MCF 10A (cell line): ENCODE data around the gene PIMREG. TPM values are rescaled to one million over a fixed set of nuclear protein-coding genes. Genes with fewer than 3 reads are reported as not detected.

Experiments
- BruUV-seq: library from RNA; stranded (reverse); fragments of 400-500 nt; replicated peaks from 2 replicates; lab custom pipeline; 2021; lab: Mats Ljungman, UMichigan
- CTCF ChIA-PET: fragments of 300-600 bp; sonication (Branson Sonifier 250); formaldehyde crosslinking; extraction: SDS; loops from one replicate; lab custom pipeline; 2021; ENCODE audit warnings: antibody characterized with exemption, inconsistent platforms; lab: Yijun Ruan, JAX
- POLR2A ChIA-PET: fragments of 300-600, 350-650 bp; sonication (Branson Sonifier 250); formaldehyde crosslinking; extraction: SDS; loops from one replicate; lab custom pipeline; 2020; ENCODE audit warnings: antibody characterized with exemption, inconsistent platforms; lab: Yijun Ruan, JAX
- DNase-seq: peaks from one replicate; pipeline ENCODE4 v3.0.0-alpha.2; 2018; ENCODE audit not compliant: unreplicated experiment
- H3K27ac Mint-ChIP-seq: one replicate; pipeline ENCODE4 v1.8.0; 2022; ENCODE audit warnings: mild to moderate bottlenecking, low read depth, mixed read lengths; ENCODE audit not compliant: unreplicated experiment
- H3K27me3 Mint-ChIP-seq: one replicate; pipeline ENCODE4 v1.8.0; 2022; ENCODE audit warnings: mixed read lengths; ENCODE audit not compliant: insufficient read depth, unreplicated experiment
- H3K36me3 Mint-ChIP-seq: one replicate; pipeline ENCODE4 v1.8.0; 2022; ENCODE audit warnings: mild to moderate bottlenecking, moderate library complexity, mixed read lengths; ENCODE audit not compliant: insufficient read depth, unreplicated experiment
- H3K4me1 Mint-ChIP-seq: one replicate; pipeline ENCODE4 v1.8.0; 2022; ENCODE audit warnings: mixed read lengths; ENCODE audit not compliant: insufficient read depth, unreplicated experiment
- H3K4me3 Mint-ChIP-seq: one replicate; pipeline ENCODE4 v1.8.0; 2022; ENCODE audit warnings: mild to moderate bottlenecking, moderate library complexity, mixed read lengths; ENCODE audit not compliant: unreplicated experiment
- H3K9me3 Mint-ChIP-seq: one replicate; pipeline ENCODE4 v1.8.0; 2022; ENCODE audit warnings: mixed read lengths; ENCODE audit not compliant: unreplicated experiment
- CTCF ChIP-seq: fragments of 200-600 bp; IDR thresholded peaks from one replicate; pipeline ENCODE4 v1.8.0; 2022; ENCODE audit warnings: antibody characterized with exemption, mild to moderate bottlenecking; ENCODE audit not compliant: unreplicated experiment
- intact Hi-C: fragments of 100-400 bp; cut with micrococcal nuclease; formaldehyde crosslinking; loops from 2 replicates; pipeline ENCODE4 v1.14.1; 2022
- total RNA-seq: library from RNA; stranded (reverse); gene quantifications from 2 replicates; pipeline ENCODE4 v1.2.3, GENCODE V29; 2022

Gene PIMREG
- total RNA-seq, 1 experiment from 2014 or later: 21.7 TPM

GRCh38 chr17:6429266-6429665, 15.0 kb upstream of the PIMREG start:
- POLR2A ChIA-PET: no interaction called here
- no peak overlapping the region for H3K4me3 Mint-ChIP-seq
- intact Hi-C loops: no loop called here
- no peaks in the 10 kb centered on the region for H3K36me3 Mint-ChIP-seq
- BruUV-seq: no TSS peak
- H3K27me3 Mint-ChIP-seq: no peaks in the 10 kb centered on the region
- TF ChIP-seq CTCF: no peak
- no peak for DNase-seq
- peaks cover 6% of the 10 kb centered on the region for H3K4me1 Mint-ChIP-seq
- no peaks in the 10 kb centered on the region for H3K9me3 Mint-ChIP-seq
- CTCF ChIA-PET: interaction anchor here (0.5 to 1.0 kb wide), 3 partner anchors 10 to 1179 kb away, joined by 3 to 4 read pairs (median 3); no protein-coding TSS in a partner anchor
- no peak overlapping the region for H3K27ac Mint-ChIP-seq

GRCh38 chr17:6430769-6431168, 13.5 kb upstream of the PIMREG start:
- Mint-ChIP-seq H3K9me3 (no peaks in the 10 kb centered on the region), H3K27me3 (peaks cover 3% of the 10 kb centered on the region), H3K4me1 (peaks cover 6% of the 10 kb centered on the region), H3K27ac (no peak overlapping the region), H3K4me3 (no peak overlapping the region), H3K36me3 (no peaks in the 10 kb centered on the region)
- TF ChIP-seq CTCF: peak; percentile 27
- CTCF ChIA-PET: interaction anchor here (0.7 to 1.0 kb wide), 4 partner anchors 10 to 837 kb away, joined by 3 to 4 read pairs (median 4); no protein-coding TSS in a partner anchor
- no peak for DNase-seq
- intact Hi-C loops: loop anchor here (10.0 kb wide), 1 partner anchor 1526 kb away; the partner anchor contains the start of gene CHRNE
- POLR2A ChIA-PET: no interaction called here
- no TSS peak for BruUV-seq

GRCh38 chr17:6435051-6435450, 9.2 kb upstream of the PIMREG start, which contains the start of gene AIPL1:
AIPL1 (minus strand) TSS chr17:6435121; CDS start chr17:6435104, 17 bp downstream.
- peaks cover 6% of the 10 kb centered on the region for H3K4me1 Mint-ChIP-seq
- no peak within 1 kb of the TSS for H3K4me3 Mint-ChIP-seq
- ChIA-PET CTCF (interaction anchor here (0.6 to 1.8 kb wide), 14 partner anchors 9 to 847 kb away, joined by 3 to 9 read pairs (median 4); no protein-coding TSS in a partner anchor), POLR2A (no interaction called here)
- no peak for TF ChIP-seq CTCF
- intact Hi-C loops: loop anchor here (10.0 kb wide), 1 partner anchor 1530 kb away; the partner anchor contains the start of gene CHRNE
- peaks cover 12% of the 10 kb centered on the region for H3K27me3 Mint-ChIP-seq
- no peaks in the 10 kb centered on the region for H3K36me3 Mint-ChIP-seq
- no peak for DNase-seq
- no peak within 1 kb of the TSS for H3K27ac Mint-ChIP-seq
- no peaks in the 10 kb centered on the region for H3K9me3 Mint-ChIP-seq
- BruUV-seq: no TSS peak

- peak; percentile 75 for DNase-seq
- peak; percentile 70 for TF ChIP-seq CTCF
- H3K27ac Mint-ChIP-seq: no peak overlapping the region
- peaks cover 12% of the 10 kb centered on the region for H3K27me3 Mint-ChIP-seq
- BruUV-seq: no TSS peak
- intact Hi-C loops: loop anchor here (1.0 to 10.0 kb wide), 2 partner anchors 849 to 1531 kb away; partner anchors contain the start of gene CHRNE
- H3K9me3 Mint-ChIP-seq: no peaks in the 10 kb centered on the region
- H3K4me1 Mint-ChIP-seq: peaks cover 6% of the 10 kb centered on the region
- CTCF ChIA-PET: interaction anchor here (0.6 to 1.8 kb wide), 15 partner anchors 9 to 1184 kb away, joined by 3 to 15 read pairs (median 4); partner anchors contain the start of gene NLRP1
- no peaks in the 10 kb centered on the region for H3K36me3 Mint-ChIP-seq
- POLR2A ChIA-PET: interaction anchor here (0.5 to 1.0 kb wide), 2 partner anchors 851 to 1186 kb away, joined by 3 read pairs; partner anchors contain the start of gene NLRP1
- no peak overlapping the region for H3K4me3 Mint-ChIP-seq
These were observed 8.3 kb upstream of the PIMREG start for GRCh38 chr17:6435968-6436367.
